Activated T-cell treated with anti-CD3 and anti-CD28 coated beads, Interleukin-2, amount 50 U/mL, for 72 hours (primary cell): ENCODE results near the gene MYOF. TPM values are rescaled to one million over a fixed set of nuclear protein-coding genes. Genes with fewer than 3 reads are reported as not detected.

ENCODE experiments used
- ATAC-seq, 2 donors: fragments of 150-1000 bp; cut with Tn5 transposase; replicated peaks in 1 of 2; 2 replicates each; pipeline ENCODE4 v1.10.0; 2021; ENCODE audit warnings: moderate library complexity in 2 of 2, mild to moderate bottlenecking in 1 of 2
- DNase-seq, 2 donors: peaks; one replicate each; pipeline ENCODE4 v3.0.0; 2021 to 2022; ENCODE audit warnings: mixed read lengths in 1 of 2
- H3K27ac Mint-ChIP-seq: one replicate; pipeline ENCODE4 v1.8.0; 2022; ENCODE audit warnings: mild to moderate bottlenecking, moderate library complexity, mixed read lengths
- H3K27me3 Mint-ChIP-seq: one replicate; pipeline ENCODE4 v1.8.0; 2022; ENCODE audit warnings: low read depth, mixed read lengths
- H3K36me3 Mint-ChIP-seq, 2 donors: one replicate each; pipeline ENCODE4 v1.8.0; 2022; ENCODE audit warnings: mixed read lengths in 2 of 2, mild to moderate bottlenecking in 1 of 2; ENCODE audit not compliant: insufficient read depth in 2 of 2
- H3K4me1 Mint-ChIP-seq: one replicate; pipeline ENCODE4 v1.8.0; 2022; ENCODE audit warnings: low read depth, mixed read lengths
- H3K4me3 Mint-ChIP-seq, 2 donors: one replicate each; pipeline ENCODE4 v1.8.0; 2022; ENCODE audit warnings: mild to moderate bottlenecking in 2 of 2, mixed read lengths in 2 of 2, moderate library complexity in 2 of 2
- H3K9me3 Mint-ChIP-seq, 2 donors: one replicate each; pipeline ENCODE4 v1.8.0; 2022; ENCODE audit warnings: mixed read lengths in 2 of 2
- total RNA-seq, 2 donors: library from RNA; stranded (reverse); gene quantifications; one replicate each; pipeline ENCODE4 v1.2.3, GENCODE V29; 2022

The MYOF gene
- total RNA-seq, 2 donors from 2014 or later: 32.3 to 32.4 TPM

- Mint-ChIP-seq H3K4me3 (no peak overlapping the region), H3K27ac (no peak overlapping the region), H3K9me3 (peaks cover 2 to 8% of the 10 kb centered on the region in 2 donors), H3K4me1 (no peaks in the 10 kb centered on the region), H3K27me3 (no peaks in the 10 kb centered on the region), H3K36me3 (peaks cover 4 to 5% of the 10 kb centered on the region in 2 donors)
- DNase-seq (no peak), ATAC-seq (no peak)
These were observed 214.1 kb downstream of the MYOF start for GRCh38 chr10:93268021-93268420.

- Mint-ChIP-seq H3K4me1 (no peaks in the 10 kb centered on the region), H3K4me3 (no peak overlapping the region), H3K36me3 (peaks cover 4 to 5% of the 10 kb centered on the region in 2 donors), H3K27me3 (no peaks in the 10 kb centered on the region), H3K27ac (no peak overlapping the region), H3K9me3 (peaks cover 2 to 8% of the 10 kb centered on the region in 2 donors)
- DNase-seq: no peak
- peak; percentile 25 to 62 for ATAC-seq
These were observed 214.6 kb downstream of the MYOF start for GRCh38 chr10:93267521-93267920.

GRCh38 chr10:93266858-93267257, 215.3 kb downstream of the MYOF start:
- peaks cover 2 to 8% of the 10 kb centered on the region in 2 donors for H3K9me3 Mint-ChIP-seq
- no peak overlapping the region for H3K4me3 Mint-ChIP-seq
- no peak overlapping the region for H3K27ac Mint-ChIP-seq
- H3K4me1 Mint-ChIP-seq: no peaks in the 10 kb centered on the region
- no peaks in the 10 kb centered on the region for H3K27me3 Mint-ChIP-seq
- no peak for DNase-seq
- ATAC-seq: no peak
- peaks cover 4 to 5% of the 10 kb centered on the region in 2 donors for H3K36me3 Mint-ChIP-seq

GRCh38 chr10:93261961-93262610, 220.0 kb downstream of the MYOF start:
- Mint-ChIP-seq H3K36me3 (no peaks in the 10 kb centered on the region), H3K27me3 (no peaks in the 10 kb centered on the region), H3K4me3 (no peak overlapping the region), H3K4me1 (no peaks in the 10 kb centered on the region), H3K9me3 (no peaks in the 10 kb centered on the region), H3K27ac (no peak overlapping the region)
- ATAC-seq (no peak), DNase-seq (no peak)

GRCh38 chr10:93261089-93261488, 221.0 kb downstream of the MYOF start:
- Mint-ChIP-seq H3K4me1 (no peaks in the 10 kb centered on the region), H3K4me3 (no peak overlapping the region), H3K9me3 (no peaks in the 10 kb centered on the region), H3K27me3 (no peaks in the 10 kb centered on the region), H3K36me3 (no peaks in the 10 kb centered on the region), H3K27ac (no peak overlapping the region)
- DNase-seq (no peak), ATAC-seq (no peak)

- H3K36me3 Mint-ChIP-seq: no peaks in the 10 kb centered on the region
- no peaks in the 10 kb centered on the region for H3K27me3 Mint-ChIP-seq
- no peak for DNase-seq
- ATAC-seq: no peak
- no peaks in the 10 kb centered on the region for H3K4me1 Mint-ChIP-seq
- no peak overlapping the region for H3K27ac Mint-ChIP-seq
- no peaks in the 10 kb centered on the region for H3K9me3 Mint-ChIP-seq
- H3K4me3 Mint-ChIP-seq: no peak overlapping the region
These were observed 223.0 kb downstream of the MYOF start for GRCh38 chr10:93259126-93259525.

Other genes with a start within 250 kb of the MYOF start
- 10 to 100 TPM; 46.6 to 55.8 TPM for gene CEP55, start 14.3 kb upstream of the MYOF start, total RNA-seq
- not detected for gene FFAR4, start 84.3 kb upstream of the MYOF start, total RNA-seq
- gene RBP4, start 118.9 kb upstream of the MYOF start, total RNA-seq: not detected
- gene PDE6C, start 130.2 kb upstream of the MYOF start, total RNA-seq: not detected
- 10 to 100 TPM; 27.9 to 40.7 TPM for gene FRA10AC1, start 220.3 kb upstream of the MYOF start, total RNA-seq